GM23338 (cell line): ENCODE results near the gene CD58. TPM values are rescaled to one million over a fixed set of nuclear protein-coding genes. Genes with fewer than 3 reads are reported as not detected.

ENCODE experiments used
- ATAC-seq: fragments of 200-7000 bp; cut with Tn5 transposase; 3 replicates; pipeline ENCODE4 v1.9.1; 2020
- DNase-seq: peaks from one replicate; pipeline ENCODE4 v3.0.0-alpha.2; 2015; ENCODE audit warnings: low spot score
- H2AFZ ChIP-seq: fragments of 200-600 bp; sonication (generic); 2 replicates; pipeline ENCODE4 v1.8.0; 2016; ENCODE audit warnings: antibody characterized with exemption, mild to moderate bottlenecking, moderate library complexity
- H3F3A ChIP-seq: fragments of 200-600 bp; sonication (generic); replicated peaks from 2 replicates; pipeline ENCODE4 v1.8.0; 2017; ENCODE audit warnings: antibody characterized with exemption, mixed run types, low read depth
- H3K27ac ChIP-seq: fragments of 200-600 bp; sonication (generic); 2 replicates; pipeline ENCODE4 v1.6.1; 2016; ENCODE audit warnings: low read depth
- H3K27me3 ChIP-seq: fragments of 200-600 bp; sonication (generic); 2 replicates; pipeline ENCODE4 v1.8.0; 2016; ENCODE audit warnings: mild to moderate bottlenecking, mixed run types, moderate library complexity; ENCODE audit not compliant: insufficient read depth
- H3K36me3 ChIP-seq: fragments of 200-600 bp; sonication (generic); 2 replicates; pipeline ENCODE4 v1.8.0; 2016; ENCODE audit warnings: mild to moderate bottlenecking; ENCODE audit not compliant: insufficient read depth
- H3K4me1 ChIP-seq: fragments of 200-600 bp; sonication (generic); 2 replicates; pipeline ENCODE4 v1.8.0; 2016; ENCODE audit warnings: mild to moderate bottlenecking, moderate library complexity; ENCODE audit not compliant: insufficient read depth
- H3K4me2 ChIP-seq: fragments of 200-600 bp; sonication (generic); 2 replicates; pipeline ENCODE4 v1.7.1; 2017; ENCODE audit warnings: mixed run types
- H3K4me3 ChIP-seq: fragments of 200-600 bp; sonication (generic); 2 replicates; pipeline ENCODE4 v1.6.1; 2016; ENCODE audit warnings: mixed run types
- H3K79me2 ChIP-seq: fragments of 200-600 bp; sonication (generic); replicated peaks from 2 replicates; pipeline ENCODE4 v1.8.0; 2017; ENCODE audit warnings: mild to moderate bottlenecking; ENCODE audit not compliant: insufficient read depth
- H3K9me2 ChIP-seq: fragments of 200-600 bp; sonication (generic); 2 replicates; pipeline ENCODE4 v1.8.0; 2017; ENCODE audit not compliant: insufficient read depth
- H4K20me1 ChIP-seq: fragments of 200-600 bp; sonication (generic); replicated peaks from 2 replicates; pipeline ENCODE4 v1.8.0; 2017; ENCODE audit warnings: mild to moderate bottlenecking; ENCODE audit not compliant: insufficient read depth
- H3K27ac Mint-ChIP-seq: 2 replicates; pipeline ENCODE4 v1.8.0; 2020; ENCODE audit warnings: inconsistent platforms, mild to moderate bottlenecking, moderate library complexity, mixed read lengths
- H3K27me3 Mint-ChIP-seq: 3 replicates; pipeline ENCODE4 v1.8.0; 2022; ENCODE audit warnings: low read depth, mild to moderate bottlenecking, moderate library complexity, mixed read lengths, inconsistent platforms; ENCODE audit not compliant: insufficient read depth, poor library complexity
- H3K36me3 Mint-ChIP-seq: 3 replicates; pipeline ENCODE4 v1.8.0; 2021; ENCODE audit warnings: low read depth, mild to moderate bottlenecking, inconsistent platforms, moderate library complexity, mixed read lengths
- H3K4me1 Mint-ChIP-seq: 3 replicates; pipeline ENCODE4 v1.8.0; 2020; ENCODE audit warnings: mild to moderate bottlenecking, inconsistent platforms, mixed read lengths
- H3K4me3 Mint-ChIP-seq: 3 replicates; pipeline ENCODE4 v1.8.0; 2021; ENCODE audit warnings: moderate library complexity, mild to moderate bottlenecking, inconsistent platforms, mixed read lengths
- H3K9me3 Mint-ChIP-seq: 3 replicates; pipeline ENCODE4 v1.8.0; 2020; ENCODE audit warnings: moderate library complexity, mild to moderate bottlenecking, inconsistent platforms, mixed read lengths
- CREB1 ChIP-seq: fragments of 250-450 bp; sonication (Bioruptor Pico); IDR thresholded peaks from 2 replicates; pipeline ENCODE4 v1.5.0; 2020; ENCODE audit warnings: low read depth, mild to moderate bottlenecking, moderate library complexity
- CTCF ChIP-seq, 2 experiments: fragments of 200-600 bp in 1 of 2; sonication (generic) in 1 of 2; conservative IDR thresholded peaks; 2 replicates each; pipeline versions ENCODE4 v1.5.1 to v1.6.1; 2016 to 2017; ENCODE audit warnings: antibody characterized with exemption in 2 of 2, low read depth in 2 of 2, mild to moderate bottlenecking in 2 of 2, moderate library complexity in 1 of 2
- ETS1 ChIP-seq: IDR thresholded peaks from 2 replicates; pipeline ENCODE4 v1.6.1; 2016; ENCODE audit warnings: antibody characterized with exemption
- EZH2 ChIP-seq: fragments of 200-600 bp; sonication (generic); IDR thresholded peaks from one replicate; pipeline ENCODE4 v1.8.0; 2017; ENCODE audit warnings: antibody characterized with exemption, mild to moderate bottlenecking, low read depth; ENCODE audit not compliant: unreplicated experiment
- EZH2phosphoT487 ChIP-seq: fragments of 200-600 bp; sonication (generic); IDR thresholded peaks from one replicate; pipeline ENCODE4 v1.8.1; 2018; ENCODE audit warnings: antibody characterized with exemption; ENCODE audit not compliant: unreplicated experiment
- POLR2AphosphoS5 ChIP-seq: IDR thresholded peaks from 2 replicates; pipeline ENCODE4 v1.6.1; 2016; ENCODE audit warnings: antibody characterized with exemption, low read depth
- STAT1 ChIP-seq: IDR thresholded peaks from one replicate; pipeline ENCODE4 v1.6.1; 2016; ENCODE audit warnings: antibody characterized with exemption; ENCODE audit not compliant: unreplicated experiment
- polyA plus RNA-seq: library from polyadenylated mRNA; unstranded; fragments of >200 nt; fragmentation: Nextera tagmentation; extraction: Ambion mirVana; gene quantifications from 2 replicates; pipeline ENCODE4 v1.2.1, GENCODE V29; 2016
- total RNA-seq: library from RNA; depleted of rRNA; stranded (reverse); fragments of >200 nt; shearing (Covaris generic); gene quantifications from 2 replicates; pipeline ENCODE4 v1.2.3, GENCODE V29; 2014
- TF ChIP-seq, protein P1 (sequence below): fragments of 250-450 bp; sonication (Bioruptor Pico); IDR thresholded peaks from 2 replicates; pipeline ENCODE4 v1.5.0; 2020; ENCODE audit warnings: mild to moderate bottlenecking, moderate library complexity
- TF ChIP-seq, protein P2 (sequence below): IDR thresholded peaks from one replicate; pipeline ENCODE4 v1.6.1; 2018; ENCODE audit warnings: antibody characterized with exemption; ENCODE audit not compliant: unreplicated experiment

The CD58 gene
- total and polyA plus RNA-seq, 2 experiments from 2014 or later: 9.2 to 12.5 TPM

DNA sequence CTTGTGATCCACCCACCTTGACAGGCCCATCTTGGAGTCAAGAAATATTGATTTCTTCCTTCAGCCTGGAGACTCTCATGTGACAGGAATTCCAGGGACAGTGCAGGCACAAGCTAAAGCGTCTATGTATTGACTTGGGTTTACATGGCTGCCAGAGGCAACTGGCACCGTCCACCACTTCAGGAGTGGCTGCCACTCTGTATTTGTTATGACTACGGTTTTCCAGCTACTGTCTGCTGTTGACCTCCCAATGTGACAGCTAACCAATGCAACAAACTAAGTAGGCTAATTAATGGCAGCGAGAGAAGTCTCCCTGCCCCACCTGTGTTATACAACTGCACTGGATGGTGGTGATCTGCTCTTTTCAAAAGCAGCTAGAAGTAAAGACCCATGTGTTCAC lies 56.9 kb downstream of the CD58 start:
- H4K20me1 ChIP-seq: no peaks in the 10 kb centered on the region
- Mint-ChIP-seq H3K27me3 (peaks cover 6% of the 10 kb centered on the region), H3K4me3 (no peak overlapping the region), H3K27ac (no peak overlapping the region), H3K9me3 (peaks cover 7% of the 10 kb centered on the region; the same call in 2 of the 3 replicates), H3K36me3 (peaks cover 3% of the 10 kb centered on the region; the same call in 2 of the 3 replicates), H3K4me1 (peaks cover 5% of the 10 kb centered on the region; the same call in 2 of the 3 replicates)
- no peak for ATAC-seq
- H3K36me3 ChIP-seq: no peaks in the 10 kb centered on the region
- no peaks in the 10 kb centered on the region for H3F3A ChIP-seq
- H3K9me2 ChIP-seq: no peaks in the 10 kb centered on the region
- no peak overlapping the region for H3K4me3 ChIP-seq
- no peaks in the 10 kb centered on the region for H3K4me1 ChIP-seq
- H3K4me2 ChIP-seq: no peak overlapping the region
- H3K27ac ChIP-seq: no peak overlapping the region
- no peaks in the 10 kb centered on the region for H3K27me3 ChIP-seq
- no peak for DNase-seq
- TF ChIP-seq ETS1: no peak
- H3K79me2 ChIP-seq: no peaks in the 10 kb centered on the region
- H2AFZ ChIP-seq: no peak overlapping the region

GRCh38 chr1:116511459-116512019 lies 59.3 kb downstream of the CD58 start:
- H3K4me1 Mint-ChIP-seq: peaks cover 7% of the 10 kb centered on the region; the same call in 2 of the 3 replicates
- Histone ChIP-seq H3K4me3 (no peak overlapping the region), H3K79me2 (no peaks in the 10 kb centered on the region), H3K27me3 (no peaks in the 10 kb centered on the region), H3F3A (no peaks in the 10 kb centered on the region), H3K36me3 (no peaks in the 10 kb centered on the region), H3K4me1 (no peaks in the 10 kb centered on the region), H3K9me2 (no peaks in the 10 kb centered on the region), H3K27ac (no peak overlapping the region), H2AFZ (no peak overlapping the region), H3K4me2 (no peak overlapping the region), H4K20me1 (no peaks in the 10 kb centered on the region)
- ATAC-seq: no peak
- DNase-seq: no peak
- peaks cover 3% of the 10 kb centered on the region for H3K27me3 Mint-ChIP-seq
- peaks cover 7% of the 10 kb centered on the region; the same call in 2 of the 3 replicates for H3K9me3 Mint-ChIP-seq
- no peak overlapping the region for H3K4me3 Mint-ChIP-seq
- H3K27ac Mint-ChIP-seq: no peak overlapping the region
- peaks cover 3% of the 10 kb centered on the region; the same call in 2 of the 3 replicates for H3K36me3 Mint-ChIP-seq
- TF ChIP-seq, protein P1, sequence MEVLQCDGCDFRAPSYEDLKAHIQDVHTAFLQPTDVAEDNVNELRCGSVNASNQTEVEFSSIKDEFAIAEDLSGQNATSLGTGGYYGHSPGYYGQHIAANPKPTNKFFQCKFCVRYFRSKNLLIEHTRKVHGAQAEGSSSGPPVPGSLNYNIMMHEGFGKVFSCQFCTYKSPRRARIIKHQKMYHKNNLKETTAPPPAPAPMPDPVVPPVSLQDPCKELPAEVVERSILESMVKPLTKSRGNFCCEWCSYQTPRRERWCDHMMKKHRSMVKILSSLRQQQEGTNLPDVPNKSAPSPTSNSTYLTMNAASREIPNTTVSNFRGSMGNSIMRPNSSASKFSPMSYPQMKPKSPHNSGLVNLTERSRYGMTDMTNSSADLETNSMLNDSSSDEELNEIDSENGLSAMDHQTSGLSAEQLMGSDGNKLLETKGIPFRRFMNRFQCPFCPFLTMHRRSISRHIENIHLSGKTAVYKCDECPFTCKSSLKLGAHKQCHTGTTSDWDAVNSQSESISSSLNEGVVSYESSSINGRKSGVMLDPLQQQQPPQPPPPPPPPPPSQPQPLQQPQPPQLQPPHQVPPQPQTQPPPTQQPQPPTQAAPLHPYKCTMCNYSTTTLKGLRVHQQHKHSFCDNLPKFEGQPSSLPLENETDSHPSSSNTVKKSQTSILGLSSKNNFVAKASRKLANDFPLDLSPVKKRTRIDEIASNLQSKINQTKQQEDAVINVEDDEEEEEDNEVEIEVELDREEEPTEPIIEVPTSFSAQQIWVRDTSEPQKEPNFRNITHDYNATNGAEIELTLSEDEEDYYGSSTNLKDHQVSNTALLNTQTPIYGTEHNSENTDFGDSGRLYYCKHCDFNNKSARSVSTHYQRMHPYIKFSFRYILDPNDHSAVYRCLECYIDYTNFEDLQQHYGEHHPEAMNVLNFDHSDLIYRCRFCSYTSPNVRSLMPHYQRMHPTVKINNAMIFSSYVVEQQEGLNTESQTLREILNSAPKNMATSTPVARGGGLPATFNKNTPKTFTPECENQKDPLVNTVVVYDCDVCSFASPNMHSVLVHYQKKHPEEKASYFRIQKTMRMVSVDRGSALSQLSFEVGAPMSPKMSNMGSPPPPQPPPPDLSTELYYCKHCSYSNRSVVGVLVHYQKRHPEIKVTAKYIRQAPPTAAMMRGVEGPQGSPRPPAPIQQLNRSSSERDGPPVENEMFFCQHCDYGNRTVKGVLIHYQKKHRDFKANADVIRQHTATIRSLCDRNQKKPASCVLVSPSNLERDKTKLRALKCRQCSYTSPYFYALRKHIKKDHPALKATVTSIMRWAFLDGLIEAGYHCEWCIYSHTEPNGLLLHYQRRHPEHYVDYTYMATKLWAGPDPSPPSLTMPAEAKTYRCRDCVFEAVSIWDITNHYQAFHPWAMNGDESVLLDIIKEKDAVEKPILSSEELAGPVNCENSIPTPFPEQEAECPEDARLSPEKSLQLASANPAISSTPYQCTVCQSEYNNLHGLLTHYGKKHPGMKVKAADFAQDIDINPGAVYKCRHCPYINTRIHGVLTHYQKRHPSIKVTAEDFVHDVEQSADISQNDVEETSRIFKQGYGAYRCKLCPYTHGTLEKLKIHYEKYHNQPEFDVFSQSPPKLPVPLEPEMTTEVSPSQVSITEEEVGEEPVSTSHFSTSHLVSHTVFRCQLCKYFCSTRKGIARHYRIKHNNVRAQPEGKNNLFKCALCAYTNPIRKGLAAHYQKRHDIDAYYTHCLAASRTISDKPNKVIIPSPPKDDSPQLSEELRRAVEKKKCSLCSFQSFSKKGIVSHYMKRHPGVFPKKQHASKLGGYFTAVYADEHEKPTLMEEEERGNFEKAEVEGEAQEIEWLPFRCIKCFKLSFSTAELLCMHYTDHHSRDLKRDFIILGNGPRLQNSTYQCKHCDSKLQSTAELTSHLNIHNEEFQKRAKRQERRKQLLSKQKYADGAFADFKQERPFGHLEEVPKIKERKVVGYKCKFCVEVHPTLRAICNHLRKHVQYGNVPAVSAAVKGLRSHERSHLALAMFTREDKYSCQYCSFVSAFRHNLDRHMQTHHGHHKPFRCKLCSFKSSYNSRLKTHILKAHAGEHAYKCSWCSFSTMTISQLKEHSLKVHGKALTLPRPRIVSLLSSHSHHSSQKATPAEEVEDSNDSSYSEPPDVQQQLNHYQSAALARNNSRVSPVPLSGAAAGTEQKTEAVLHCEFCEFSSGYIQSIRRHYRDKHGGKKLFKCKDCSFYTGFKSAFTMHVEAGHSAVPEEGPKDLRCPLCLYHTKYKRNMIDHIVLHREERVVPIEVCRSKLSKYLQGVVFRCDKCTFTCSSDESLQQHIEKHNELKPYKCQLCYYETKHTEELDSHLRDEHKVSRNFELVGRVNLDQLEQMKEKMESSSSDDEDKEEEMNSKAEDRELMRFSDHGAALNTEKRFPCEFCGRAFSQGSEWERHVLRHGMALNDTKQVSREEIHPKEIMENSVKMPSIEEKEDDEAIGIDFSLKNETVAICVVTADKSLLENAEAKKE (CRISPR knock-in tag): no peak
- no peak for TF ChIP-seq CREB1 (CRISPR knock-in tag)
- TF ChIP-seq STAT1: no peak
- no peak for TF ChIP-seq CTCF (conservative IDR thresholded peaks at IDR 0.05; ENCODE audit: low read depth in 2 of 2)
- no peak for TF ChIP-seq EZH2phosphoT487
- no peak for TF ChIP-seq POLR2AphosphoS5
- no peak for TF ChIP-seq EZH2
- TF ChIP-seq, protein P2, sequence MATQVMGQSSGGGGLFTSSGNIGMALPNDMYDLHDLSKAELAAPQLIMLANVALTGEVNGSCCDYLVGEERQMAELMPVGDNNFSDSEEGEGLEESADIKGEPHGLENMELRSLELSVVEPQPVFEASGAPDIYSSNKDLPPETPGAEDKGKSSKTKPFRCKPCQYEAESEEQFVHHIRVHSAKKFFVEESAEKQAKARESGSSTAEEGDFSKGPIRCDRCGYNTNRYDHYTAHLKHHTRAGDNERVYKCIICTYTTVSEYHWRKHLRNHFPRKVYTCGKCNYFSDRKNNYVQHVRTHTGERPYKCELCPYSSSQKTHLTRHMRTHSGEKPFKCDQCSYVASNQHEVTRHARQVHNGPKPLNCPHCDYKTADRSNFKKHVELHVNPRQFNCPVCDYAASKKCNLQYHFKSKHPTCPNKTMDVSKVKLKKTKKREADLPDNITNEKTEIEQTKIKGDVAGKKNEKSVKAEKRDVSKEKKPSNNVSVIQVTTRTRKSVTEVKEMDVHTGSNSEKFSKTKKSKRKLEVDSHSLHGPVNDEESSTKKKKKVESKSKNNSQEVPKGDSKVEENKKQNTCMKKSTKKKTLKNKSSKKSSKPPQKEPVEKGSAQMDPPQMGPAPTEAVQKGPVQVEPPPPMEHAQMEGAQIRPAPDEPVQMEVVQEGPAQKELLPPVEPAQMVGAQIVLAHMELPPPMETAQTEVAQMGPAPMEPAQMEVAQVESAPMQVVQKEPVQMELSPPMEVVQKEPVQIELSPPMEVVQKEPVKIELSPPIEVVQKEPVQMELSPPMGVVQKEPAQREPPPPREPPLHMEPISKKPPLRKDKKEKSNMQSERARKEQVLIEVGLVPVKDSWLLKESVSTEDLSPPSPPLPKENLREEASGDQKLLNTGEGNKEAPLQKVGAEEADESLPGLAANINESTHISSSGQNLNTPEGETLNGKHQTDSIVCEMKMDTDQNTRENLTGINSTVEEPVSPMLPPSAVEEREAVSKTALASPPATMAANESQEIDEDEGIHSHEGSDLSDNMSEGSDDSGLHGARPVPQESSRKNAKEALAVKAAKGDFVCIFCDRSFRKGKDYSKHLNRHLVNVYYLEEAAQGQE: no peak
